SK-N-SH (cell line): ENCODE results near the gene VPS51. TPM values are rescaled to one million over a fixed set of nuclear protein-coding genes. Genes with fewer than 3 reads are reported as not detected.

Experiments
- CTCF ChIA-PET: fragments of 300-600, 350-600 bp; formaldehyde crosslinking; extraction: SDS; loops from one replicate; lab custom pipeline; 2021; lab: Yijun Ruan, JAX
- POLR2A ChIA-PET: fragments of 350-600 bp; sonication (Branson Sonifier 250); formaldehyde crosslinking; extraction: SDS; loops from one replicate; lab custom pipeline; 2020; ENCODE audit warnings: antibody characterized with exemption, inconsistent platforms; lab: Yijun Ruan, JAX
- DNase-seq: peaks from one replicate; pipeline ENCODE4 v3.0.0; 2012
- H2AFZ ChIP-seq: fragments of 200-600 bp; sonication (generic); 2 replicates; pipeline ENCODE4 v1.8.1; 2016; ENCODE audit warnings: antibody characterized with exemption, mild to moderate bottlenecking, low read depth
- H3F3A ChIP-seq: fragments of 200-600 bp; sonication (generic); replicated peaks from 2 replicates; pipeline ENCODE3; 2016; ENCODE audit warnings: antibody characterized with exemption, mild to moderate bottlenecking; ENCODE audit not compliant: insufficient read depth
- H3K27ac ChIP-seq, 2 experiments: fragments of 200-500 bp in 1 of 2; fragments of 200-600 bp in 1 of 2; sonication (Bioruptor generic) in 1 of 2; sonication (generic), shearing (Covaris generic) in 1 of 2; 2 replicates each; pipeline versions ENCODE4 v1.5.1 to v1.6.1; 2014 to 2016; ENCODE audit warnings: low read depth in 2 of 2, inconsistent platforms in 1 of 2, low read length in 1 of 2, mild to moderate bottlenecking in 1 of 2, mixed read lengths in 1 of 2
- H3K27me3 ChIP-seq: fragments of 200-600 bp; sonication (generic), shearing (Covaris generic); 2 replicates; pipeline ENCODE4 v1.6.1; 2016; ENCODE audit warnings: mixed run types; ENCODE audit not compliant: insufficient read depth
- H3K36me3 ChIP-seq, 2 experiments: fragments of 200-500 bp in 1 of 2; fragments of 200-600 bp in 1 of 2; sonication (Bioruptor generic) in 1 of 2; sonication (generic) in 1 of 2; replicated peaks in 1 of 2; 2 replicates each; pipeline versions ENCODE3 to v1.5.1; 2014 to 2016; ENCODE audit warnings: low read length in 1 of 2, mild to moderate bottlenecking in 1 of 2; ENCODE audit not compliant: insufficient read depth in 2 of 2, control insufficient read depth in 1 of 2
- H3K4me1 ChIP-seq, 2 experiments: fragments of 200-500 bp in 1 of 2; fragments of 200-600 bp in 1 of 2; sonication (Bioruptor generic) in 1 of 2; sonication (generic), shearing (Covaris generic) in 1 of 2; 2 replicates each; pipeline versions ENCODE4 v1.5.1 to v1.6.1; 2014 to 2016; ENCODE audit warnings: low read depth in 1 of 2, low read length in 1 of 2, mixed run types in 1 of 2; ENCODE audit not compliant: insufficient read depth in 2 of 2, control insufficient read depth in 1 of 2
- H3K4me2 ChIP-seq: fragments of 200-600 bp; sonication (generic), shearing (Covaris generic); 2 replicates; pipeline ENCODE4 v1.6.1; 2017; ENCODE audit warnings: mixed run types
- H3K4me3 ChIP-seq, 2 experiments: fragments of 200-500 bp in 1 of 2; fragments of 200-600 bp in 1 of 2; sonication (Bioruptor generic) in 1 of 2; sonication (generic), shearing (Covaris generic) in 1 of 2; 2 replicates each; pipeline versions ENCODE4 v1.5.1 to v1.8.1; 2014 to 2016; ENCODE audit warnings: low read depth in 2 of 2, inconsistent platforms in 1 of 2, low read length in 1 of 2, mild to moderate bottlenecking in 1 of 2, mixed read lengths in 1 of 2, moderate library complexity in 1 of 2
- H3K79me2 ChIP-seq: fragments of 200-600 bp; sonication (generic); 2 replicates; pipeline ENCODE4 v1.8.1; 2017; ENCODE audit warnings: mild to moderate bottlenecking; ENCODE audit not compliant: insufficient read depth
- H3K9ac ChIP-seq: fragments of 200-600 bp; sonication (generic); 2 replicates; pipeline ENCODE4 v1.6.1; 2017; ENCODE audit warnings: mixed run types
- H3K9me2 ChIP-seq: fragments of 200-600 bp; sonication (generic); 2 replicates; pipeline ENCODE4 v1.6.1; 2017; ENCODE audit warnings: mixed run types
- H3K9me3 ChIP-seq: fragments of 200-600 bp; sonication (generic); 2 replicates; pipeline ENCODE4 v1.6.1; 2017; ENCODE audit warnings: mixed run types, mild to moderate bottlenecking, moderate library complexity
- H4K20me1 ChIP-seq: fragments of 200-600 bp; sonication (generic); 2 replicates; pipeline ENCODE4 v1.6.1; 2017; ENCODE audit warnings: mild to moderate bottlenecking, mixed run types; ENCODE audit not compliant: insufficient read depth
- ELF1 ChIP-seq: IDR thresholded peaks from 2 replicates; pipeline ENCODE4 v1.4.0; 2012
- FOXJ3 ChIP-seq: sonication (generic); formaldehyde crosslinking; IDR thresholded peaks from 2 replicates; pipeline ENCODE4 v1.5.1; 2020; ENCODE audit warnings: mild to moderate bottlenecking, missing genetic modification reagents
- FOXM1 ChIP-seq: IDR thresholded peaks from 2 replicates; pipeline ENCODE4 v1.4.0; 2012; ENCODE audit warnings: low read depth, mild to moderate bottlenecking
- GABPA ChIP-seq: IDR thresholded peaks from 2 replicates; pipeline ENCODE4 v1.4.0; 2012; ENCODE audit warnings: low read depth, mild to moderate bottlenecking
- MEF2A ChIP-seq: IDR thresholded peaks from 2 replicates; pipeline ENCODE4 v1.4.0; 2012; ENCODE audit warnings: low read depth, borderline replicate concordance
- MXI1 ChIP-seq: IDR thresholded peaks from 2 replicates; pipeline ENCODE4 v1.6.1; 2012; ENCODE audit warnings: mild to moderate bottlenecking, low read depth, low read length, improper control_type of control experiment
- NFIC ChIP-seq: IDR thresholded peaks from 2 replicates; pipeline ENCODE4 v1.4.0; 2012; ENCODE audit warnings: borderline replicate concordance
- NRF1 ChIP-seq: IDR thresholded peaks from 2 replicates; pipeline ENCODE4 v1.6.1; 2012; ENCODE audit warnings: low read depth, mild to moderate bottlenecking, low read length
- PBX3 ChIP-seq: IDR thresholded peaks from 2 replicates; pipeline ENCODE4; 2012
- RAD21 ChIP-seq: IDR thresholded peaks from 2 replicates; pipeline ENCODE4 v1.6.1; 2012; ENCODE audit warnings: mild to moderate bottlenecking, low read length
- RFX5 ChIP-seq: IDR thresholded peaks from 2 replicates; pipeline ENCODE4 v1.6.1; 2012; ENCODE audit warnings: mild to moderate bottlenecking, improper control_type of control experiment, low read length
- RXRA ChIP-seq: IDR thresholded peaks from 2 replicates; pipeline ENCODE4 v1.4.0; 2012; ENCODE audit warnings: low read depth, mild to moderate bottlenecking, borderline replicate concordance
- ZBTB33 ChIP-seq: IDR thresholded peaks from 2 replicates; pipeline ENCODE4 v1.4.0; 2012; ENCODE audit warnings: low read depth, borderline replicate concordance
- WGBS: methylation state at CpG from one replicate; pipeline ENCODE4 v1.1.6; 2017; ENCODE audit warnings: low lambda C conversion rate; 5-methylcytosine and 5-hydroxymethylcytosine counted together
- polyA plus RNA-seq, 3 experiments: library from polyadenylated mRNA; depleted of rRNA; stranded (reverse); fragments of >200 nt; gene quantifications; 2 replicates each; pipeline ENCODE4 v1.2.3, GENCODE V29; 2012

Gene VPS51
- polyA plus RNA-seq, 1 of the 3 experiments (the other 2 are of a cell fraction): 59.9 TPM

GRCh38 chr11:65107078-65107477, 11.1 kb downstream of the VPS51 start:
- Histone ChIP-seq H3K4me3 (no peak overlapping the region), H3K79me2 (peaks cover 35% of the 10 kb centered on the region; the same call in 1 of the 2 replicates), H2AFZ (no peak overlapping the region), H3K36me3 (peaks cover 4 to 20% of the 10 kb centered on the region in 2 experiments)
- CTCF ChIA-PET: interaction anchor here (4.3 kb wide), 1 partner anchor 11 kb away, joined by 22 read pairs; the partner anchor contains the start of gene ZNHIT2
- TF ChIP-seq NFIC (no peak), PBX3 (no peak), ELF1 (no peak), RFX5 (no peak), RXRA (no peak), MEF2A (no peak), MXI1 (no peak), RAD21 (no peak), NRF1 (no peak), FOXM1 (no peak), ZBTB33 (no peak), GABPA (no peak)
- TF ChIP-seq, all 33 proteins: peak for 0
- H3K4me1 ChIP-seq: peaks cover 0 to 12% of the 10 kb centered on the region in 2 experiments; a peak in 2 of 4 replicates
- no peak for DNase-seq
- H3K9ac ChIP-seq: no peak overlapping the region
- no peaks in the 10 kb centered on the region for H3K9me2 ChIP-seq
- POLR2A ChIA-PET: no interaction called here
- 95% methylated on average over 6 of the region's 15 CpGs for WGBS
- no peaks in the 10 kb centered on the region for H3K27me3 ChIP-seq
- peaks cover 13% of the 10 kb centered on the region for H3F3A ChIP-seq
- no peak overlapping the region for H3K27ac ChIP-seq
- no peaks in the 10 kb centered on the region for H3K9me3 ChIP-seq
- H3K4me2 ChIP-seq: no peak overlapping the region
- H4K20me1 ChIP-seq: peaks cover 15% of the 10 kb centered on the region

GRCh38 chr11:65107751-65108468, 11.9 kb downstream of the VPS51 start:
- Histone ChIP-seq H3K4me3 (no peak overlapping the region), H4K20me1 (peaks cover 8% of the 10 kb centered on the region), H3K9me2 (no peaks in the 10 kb centered on the region), H3K4me1 (peaks cover under 1 to 13% of the 10 kb centered on the region in 2 experiments; a peak in 2 of 4 replicates), H3K9me3 (no peaks in the 10 kb centered on the region), H3F3A (peaks cover 13% of the 10 kb centered on the region), H3K27me3 (no peaks in the 10 kb centered on the region), H3K9ac (no peak overlapping the region), H3K4me2 (no peak overlapping the region)
- WGBS: 95% methylated on average over 33 of the region's 52 CpGs
- ChIA-PET CTCF (interaction anchor here (1.4 to 6.1 kb wide), 4 partner anchors 8 to 73 kb away, joined by 5 to 46 read pairs (median 14); partner anchors contain the start of genes CAPN1, FAU, MRPL49 and ZNHIT2), POLR2A (no interaction called here)
- TF ChIP-seq FOXJ3 (CRISPR knock-in tag): no peak
- TF ChIP-seq, all 33 proteins: peak for 0
- peaks cover 4 to 20% of the 10 kb centered on the region in 2 experiments for H3K36me3 ChIP-seq
- H3K27ac ChIP-seq: no peak overlapping the region
- peaks cover 34% of the 10 kb centered on the region; the same call in 1 of the 2 replicates for H3K79me2 ChIP-seq
- DNase-seq: no peak
- no peak overlapping the region for H2AFZ ChIP-seq
